Umbilical cord (tissue), 2 donors: Measurements from ENCODE around the gene DNAH6. TPM values are rescaled to one million over a fixed set of nuclear protein-coding genes. Genes with fewer than 3 reads are reported as not detected.

ENCODE experiments used
- DNase-seq: peaks from one replicate; pipeline ENCODE4 v3.0.0-alpha.2; 2015; ENCODE audit warnings: low spot score
- total RNA-seq: library from RNA; depleted of rRNA; stranded (reverse); fragments of >200 nt; gene quantifications from one replicate; pipeline ENCODE4 v1.2.3, GENCODE V29; 2014; ENCODE audit warnings: low replicate concordance; ENCODE audit not compliant: insufficient read depth

DNAH6 gene
- total RNA-seq, 1 donor from 2014 or later, result 0.96 TPM

DNA sequence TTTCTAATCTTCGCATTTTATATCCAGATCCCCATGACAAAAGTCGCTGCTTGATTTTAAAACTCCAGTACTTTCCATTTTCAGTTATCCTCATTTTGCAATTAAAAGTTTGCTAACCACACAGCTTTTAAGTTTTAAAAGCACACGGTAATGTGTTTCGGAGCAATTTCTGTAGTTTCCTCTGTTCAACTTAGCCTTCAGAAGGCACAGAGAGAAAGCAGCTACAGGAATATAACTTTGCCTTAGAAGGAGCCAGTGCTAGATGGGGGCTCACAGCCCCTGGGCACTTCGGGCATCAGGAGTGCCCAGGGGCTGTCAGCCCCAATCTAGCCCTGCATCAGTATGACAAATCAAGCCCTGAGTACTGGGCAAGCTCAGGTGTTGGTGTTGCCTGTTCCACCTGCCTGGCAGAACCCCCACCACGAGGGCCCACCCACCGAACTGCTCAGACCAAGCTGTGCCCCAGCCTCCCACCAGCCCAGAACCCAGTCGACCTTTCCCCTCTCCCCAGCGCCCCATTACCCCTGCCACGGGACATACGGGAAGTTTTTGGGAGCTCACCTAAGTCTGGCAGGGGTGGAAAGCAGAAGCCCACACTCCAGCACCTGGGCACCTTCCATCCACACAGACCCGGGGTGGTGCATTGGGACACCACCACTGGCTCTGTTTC lies 317.3 kb downstream of the DNAH6 start:
- no peak for DNase-seq

DNA sequence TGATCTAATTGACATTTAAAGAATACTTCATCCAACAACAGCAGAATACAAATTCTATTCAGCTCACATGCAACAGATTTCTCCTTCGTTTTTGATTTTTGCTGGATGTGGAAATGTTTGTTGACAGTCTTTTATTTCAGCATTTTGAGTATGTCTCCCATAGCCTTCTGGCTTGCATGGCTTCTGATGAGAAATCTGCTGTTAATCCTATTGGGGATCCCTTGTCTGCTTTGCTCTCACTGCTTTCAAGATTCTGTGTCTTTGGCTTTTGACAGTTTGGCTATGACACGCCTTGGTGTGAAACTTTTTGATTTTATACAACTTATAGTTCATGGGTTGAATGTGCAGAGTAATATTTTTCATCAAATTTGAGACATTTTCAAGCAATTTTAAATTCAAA lies 319.9 kb downstream of the DNAH6 start:
- no peak for DNase-seq

DNA sequence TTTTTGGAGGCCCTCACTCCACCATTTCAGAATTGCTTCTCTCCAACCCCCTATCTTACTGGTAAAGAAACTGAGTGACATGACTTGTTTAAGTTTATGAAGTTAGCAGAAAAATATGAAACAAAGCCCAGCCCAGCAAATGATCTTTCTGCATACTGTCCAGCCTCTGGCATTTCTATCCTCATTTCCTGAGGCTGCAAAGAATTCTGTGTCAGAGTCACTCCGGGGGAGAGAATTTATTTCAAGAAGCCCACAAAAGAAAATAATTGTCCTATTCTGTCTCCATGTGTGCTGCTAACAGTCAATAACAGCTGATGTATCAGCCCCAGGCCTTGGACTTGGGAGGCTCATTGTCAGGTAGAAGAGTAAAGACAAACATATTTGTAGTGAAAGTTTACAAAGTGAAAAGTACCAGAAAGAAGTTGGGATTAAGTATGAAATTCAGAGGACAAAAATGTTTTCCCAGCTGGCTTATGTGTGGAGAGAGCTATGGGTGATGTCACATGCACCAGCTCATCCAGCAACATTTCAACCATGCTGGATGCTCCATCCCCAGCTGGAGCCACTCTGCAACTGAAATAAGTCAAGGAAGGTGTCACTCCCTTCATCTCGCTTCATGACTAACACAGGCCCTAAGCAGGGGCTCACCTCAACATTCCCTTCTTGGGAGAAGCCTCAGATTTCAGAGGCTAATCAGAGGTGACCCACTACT lies 322.3 kb downstream of the DNAH6 start:
- DNase-seq, result no peak

DNA sequence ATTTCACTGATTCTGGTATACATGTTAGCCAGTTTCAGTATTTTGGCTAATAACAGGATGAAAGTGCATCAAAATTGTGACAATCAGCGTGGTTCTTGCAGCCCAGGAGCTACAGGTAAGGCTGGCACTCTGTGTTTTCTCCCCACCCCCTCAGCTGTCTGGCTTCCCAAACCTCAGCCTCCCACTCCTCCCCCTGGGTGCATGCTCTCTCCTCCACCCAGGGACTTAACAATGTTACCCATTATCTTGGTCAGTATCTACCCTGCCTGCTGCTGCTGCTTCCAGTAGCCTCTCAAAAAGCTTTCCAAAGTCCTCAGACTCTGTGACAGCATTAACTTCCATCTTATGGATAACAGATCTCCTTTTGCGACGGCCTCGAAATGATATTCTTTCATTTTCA lies 323.6 kb downstream of the DNAH6 start:
- no peak for DNase-seq

DNA sequence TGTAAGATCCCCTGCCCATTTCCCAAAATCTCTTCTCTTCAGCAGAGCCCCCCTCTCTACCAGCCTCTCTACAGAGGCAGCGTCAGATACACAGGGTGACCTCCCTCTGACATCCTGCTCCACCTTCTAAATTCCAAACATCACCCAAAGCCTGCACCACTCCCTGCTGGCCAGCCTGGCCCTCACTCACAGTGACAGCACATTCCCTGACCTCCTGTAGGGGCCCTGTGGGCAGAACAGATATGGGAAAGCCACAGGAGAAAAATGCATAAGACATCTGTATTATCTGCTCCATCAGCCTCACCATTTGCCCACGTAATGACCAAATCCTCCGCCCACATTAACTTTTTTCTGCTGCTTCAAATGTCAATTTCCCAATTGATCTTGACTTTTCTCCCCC lies 324.0 kb downstream of the DNAH6 start:
- no peak for DNase-seq

DNA sequence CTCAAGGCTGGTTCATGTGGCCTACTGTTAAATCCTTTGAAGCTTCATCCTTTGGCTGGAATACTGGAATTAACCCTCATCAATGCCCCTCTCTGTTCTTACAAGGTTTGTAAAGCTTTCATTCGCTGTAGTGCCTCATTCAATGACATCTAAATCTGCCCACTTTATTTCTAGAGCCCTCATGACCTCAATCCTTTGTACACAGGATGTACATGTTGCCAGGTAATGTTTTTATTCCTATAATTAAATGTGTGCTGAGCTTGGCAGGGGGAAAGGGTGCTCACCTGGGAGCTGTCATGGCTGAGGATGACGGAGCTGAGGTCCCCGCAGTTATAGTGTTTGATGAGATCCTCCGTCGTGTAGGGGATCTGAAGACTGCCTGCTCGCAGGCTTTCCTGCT lies 325.3 kb downstream of the DNAH6 start:
- DNase-seq, result no peak

DNA sequence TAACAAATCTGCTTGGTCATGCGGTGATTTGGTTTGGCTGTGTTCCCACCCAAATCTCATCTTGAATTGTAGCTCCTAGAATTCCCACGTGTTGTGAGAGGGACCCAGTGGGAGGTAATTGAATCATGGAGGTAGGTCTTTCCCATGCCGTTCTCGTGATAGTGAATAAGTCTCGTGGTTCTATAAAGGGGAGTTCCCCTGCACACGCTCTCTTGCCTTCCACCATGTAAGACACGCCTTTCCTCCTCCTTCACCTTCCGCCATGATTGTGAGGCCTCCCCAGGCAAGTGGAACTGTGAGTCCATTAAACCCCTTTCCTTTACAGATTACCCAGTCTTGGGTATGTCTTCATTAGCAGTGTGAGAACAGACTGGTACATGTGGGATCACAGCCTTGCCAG lies 327.8 kb downstream of the DNAH6 start:
- DNase-seq, result no peak

DNA sequence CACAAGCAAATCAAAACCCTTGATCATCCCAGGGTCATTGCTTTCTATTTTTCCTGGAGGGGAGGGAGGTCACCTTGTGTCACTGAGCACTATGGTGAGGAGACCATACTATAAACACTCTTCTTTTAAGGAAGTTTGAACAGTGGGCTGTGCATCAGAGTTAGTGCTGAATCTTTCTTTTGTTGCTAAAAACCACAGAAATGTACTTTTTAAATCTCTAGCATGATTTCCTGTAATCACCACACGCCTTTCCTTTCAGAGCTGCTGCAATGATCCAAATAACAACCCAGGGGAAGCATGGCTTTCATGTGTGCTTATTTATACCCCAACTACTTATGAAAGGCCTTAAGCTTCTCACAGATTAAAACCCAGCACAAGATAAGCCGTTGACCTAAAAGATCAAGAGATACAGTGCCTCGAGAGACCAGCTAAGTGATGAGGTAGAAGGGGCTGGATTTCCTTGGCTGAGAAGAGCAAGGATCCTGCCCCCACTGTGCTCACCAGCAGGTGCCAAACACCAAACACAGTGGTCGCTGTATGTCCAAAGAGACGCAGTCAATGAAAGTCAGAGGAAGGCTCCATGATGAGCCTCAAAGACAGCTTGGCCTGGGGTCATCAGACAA lies 329.9 kb downstream of the DNAH6 start:
- no peak for DNase-seq

DNA sequence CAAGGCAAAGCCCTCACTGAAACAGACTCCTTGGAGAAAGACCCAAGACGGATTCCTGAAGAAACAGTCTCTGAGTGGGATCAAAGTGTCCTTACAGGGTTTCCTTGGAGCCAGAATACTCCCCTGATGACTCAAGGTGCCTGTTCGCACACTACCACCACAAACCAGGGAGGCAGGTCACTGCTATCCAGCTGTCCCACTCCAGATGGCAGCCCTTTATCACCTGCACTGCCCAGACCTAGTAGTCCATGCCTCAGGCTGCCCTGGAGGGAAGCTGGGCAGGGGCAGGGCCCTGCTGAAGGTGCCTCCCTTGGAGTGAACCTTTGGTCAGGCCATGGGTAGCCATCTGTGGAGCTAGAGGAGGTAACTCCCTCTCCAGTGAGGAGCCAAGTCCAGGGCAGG lies 330.4 kb downstream of the DNAH6 start:
- DNase-seq, result no peak

DNA sequence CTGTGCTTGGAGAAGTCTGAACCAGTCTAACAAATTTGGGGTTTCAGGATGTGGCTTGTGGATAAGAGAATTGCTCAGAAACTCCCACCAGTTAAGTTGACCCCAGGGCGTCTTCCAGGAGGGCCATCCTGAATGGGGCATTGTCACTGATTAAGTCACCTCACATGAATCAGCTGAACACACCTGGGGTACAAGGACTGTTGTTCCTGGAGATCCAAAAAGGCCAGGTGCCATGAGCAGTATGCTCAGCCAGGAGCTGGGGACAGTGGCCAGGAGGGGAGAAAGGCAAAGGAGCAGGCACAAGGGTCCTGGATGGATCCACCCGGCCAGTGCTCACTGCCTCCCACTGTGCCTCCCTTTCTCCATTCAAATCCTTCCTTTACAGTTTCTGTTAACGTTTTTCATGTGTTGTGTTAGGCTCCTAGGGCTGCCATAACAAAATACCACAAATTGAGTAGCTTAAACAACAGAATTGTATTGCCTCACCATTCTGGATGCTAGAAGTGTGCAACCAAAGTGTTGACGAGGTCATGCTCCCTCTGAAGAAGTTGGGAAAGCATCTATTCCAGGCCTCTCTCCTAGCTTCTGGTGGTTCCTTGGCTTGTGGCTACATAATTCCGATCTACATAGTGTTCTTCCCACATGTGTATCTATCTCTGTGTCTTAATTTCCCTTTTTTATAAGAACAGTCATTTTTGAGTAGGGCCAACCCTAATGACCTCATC lies 331.2 kb downstream of the DNAH6 start:
- DNase-seq, result no peak

DNA sequence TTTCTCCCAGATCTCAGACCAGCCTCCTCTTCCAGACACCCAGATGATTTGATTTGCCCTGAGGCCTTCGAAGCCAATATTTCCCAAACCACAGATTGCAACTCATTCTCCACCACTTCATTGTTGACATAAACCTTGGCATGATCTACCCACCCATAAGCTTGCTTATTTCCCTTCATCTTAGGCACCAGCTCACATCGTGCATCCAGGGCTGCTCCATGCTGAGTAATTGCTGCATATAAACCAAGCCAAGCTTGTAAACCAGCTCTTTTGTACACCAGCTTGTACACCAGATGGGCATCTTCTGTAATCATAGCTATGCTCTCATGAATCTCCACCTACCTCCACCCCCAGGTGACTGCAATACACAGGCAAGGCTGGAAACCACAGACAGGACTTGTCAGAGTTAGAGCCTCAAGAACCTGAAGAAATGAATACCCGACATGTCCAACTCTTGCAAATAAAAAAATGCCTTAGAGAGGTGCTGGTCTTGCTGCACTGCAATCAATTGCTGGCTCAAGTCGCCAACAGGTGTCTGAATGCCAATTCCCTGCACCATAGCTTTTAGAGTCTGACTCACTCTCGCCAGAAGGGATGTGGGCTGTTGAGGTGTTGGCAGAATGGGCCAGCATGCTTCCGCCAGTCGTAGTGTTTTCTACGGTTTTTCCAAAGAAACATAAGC lies 333.1 kb downstream of the DNAH6 start:
- no peak for DNase-seq

DNA sequence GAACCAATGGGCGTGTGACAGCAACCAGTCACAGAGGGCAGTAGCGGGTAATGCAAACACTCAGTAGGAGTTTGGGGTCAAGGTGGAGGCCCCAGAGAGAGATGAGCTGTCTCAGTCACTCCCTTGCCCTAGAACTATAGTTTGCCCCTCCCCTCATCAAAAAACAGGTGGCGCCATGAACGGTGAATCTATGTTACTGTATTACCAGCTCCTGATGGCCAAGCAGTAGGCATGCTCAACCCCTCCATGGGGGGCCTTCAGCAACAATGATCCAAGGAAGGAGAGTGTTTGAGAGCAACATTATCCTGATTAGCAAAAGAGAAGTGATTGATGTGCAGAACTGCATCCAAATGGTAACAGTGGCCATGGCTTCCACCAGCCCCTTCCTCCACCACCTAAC lies 334.2 kb downstream of the DNAH6 start:
- DNase-seq, result no peak

DNA sequence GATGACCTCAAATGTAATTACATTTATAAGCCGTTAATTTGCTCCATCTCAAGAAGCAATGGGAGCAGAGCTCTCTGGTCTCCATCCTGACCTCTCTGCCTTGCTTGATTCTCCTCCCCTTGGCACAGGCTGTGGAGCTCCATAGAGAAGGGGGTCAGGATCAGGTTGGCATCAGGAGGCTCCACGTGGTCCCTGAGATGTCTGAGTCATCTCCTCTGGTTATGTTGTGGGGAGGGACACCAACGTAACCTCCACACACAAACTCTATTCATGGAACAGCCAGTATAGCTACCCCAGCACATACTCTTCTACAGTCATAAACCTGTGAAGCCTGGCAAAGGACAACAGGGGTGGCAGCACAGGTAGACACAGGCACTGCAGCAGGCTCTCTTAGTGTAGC lies 335.6 kb downstream of the DNAH6 start:
- DNase-seq, result no peak

DNA sequence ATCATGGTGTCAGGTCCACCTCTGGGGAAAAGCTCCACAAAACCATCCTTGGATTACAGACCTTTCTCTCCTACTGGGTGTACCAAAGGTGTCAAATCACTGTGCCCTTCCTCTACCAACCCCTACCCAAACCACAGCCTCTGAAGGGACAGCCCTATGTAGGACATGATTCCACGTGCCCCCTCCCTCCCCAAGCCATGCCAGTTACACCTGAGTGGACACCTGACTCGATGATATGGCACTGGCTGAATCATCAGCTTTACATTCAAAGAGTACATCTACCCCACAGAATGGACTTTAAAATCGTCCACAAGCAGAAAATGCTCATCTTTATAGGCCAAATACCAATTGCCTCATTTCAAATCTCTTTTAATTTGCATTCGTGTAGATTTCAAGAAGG lies 338.6 kb downstream of the DNAH6 start:
- DNase-seq, result no peak

DNA sequence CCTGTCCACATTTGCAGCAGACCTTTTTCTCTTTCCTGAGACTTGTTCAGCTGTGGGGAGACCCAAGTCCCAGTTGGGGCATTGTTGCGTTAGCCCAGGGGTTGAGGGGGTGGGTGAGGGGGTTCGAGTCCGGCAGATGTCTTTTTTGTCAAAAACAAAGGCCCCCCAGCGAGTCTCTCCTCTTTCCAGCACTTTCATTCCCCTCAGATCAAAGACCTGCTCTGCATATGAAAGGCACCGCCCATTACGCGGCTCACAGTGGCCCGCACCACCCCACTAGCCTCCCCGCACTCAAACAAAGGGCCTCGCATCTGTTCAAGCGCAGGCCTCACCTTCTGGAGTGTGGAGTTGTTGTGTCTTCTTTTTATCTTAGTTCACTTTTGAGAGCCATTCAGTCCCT lies 339.4 kb downstream of the DNAH6 start:
- DNase-seq, result no peak

DNA sequence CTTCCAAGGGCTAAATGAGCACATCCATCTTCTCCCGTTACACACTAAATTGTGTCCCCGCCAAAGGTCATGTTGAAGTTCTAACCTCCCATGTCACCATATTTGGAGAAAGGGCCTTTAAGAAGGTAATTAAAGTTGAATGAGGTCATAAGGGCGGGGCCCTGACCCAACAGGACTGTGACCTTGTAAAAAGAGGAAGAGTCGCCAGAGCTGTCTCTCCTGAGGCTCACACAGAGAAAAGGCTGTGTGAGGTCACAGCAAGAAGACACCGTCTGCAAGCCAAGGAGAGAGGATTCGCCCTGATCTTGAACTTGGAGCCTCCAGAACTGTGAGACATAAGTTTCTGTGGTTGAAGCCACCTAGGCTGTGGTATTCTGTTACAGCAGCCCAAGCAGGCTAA lies 340.5 kb downstream of the DNAH6 start:
- no peak for DNase-seq

DNA sequence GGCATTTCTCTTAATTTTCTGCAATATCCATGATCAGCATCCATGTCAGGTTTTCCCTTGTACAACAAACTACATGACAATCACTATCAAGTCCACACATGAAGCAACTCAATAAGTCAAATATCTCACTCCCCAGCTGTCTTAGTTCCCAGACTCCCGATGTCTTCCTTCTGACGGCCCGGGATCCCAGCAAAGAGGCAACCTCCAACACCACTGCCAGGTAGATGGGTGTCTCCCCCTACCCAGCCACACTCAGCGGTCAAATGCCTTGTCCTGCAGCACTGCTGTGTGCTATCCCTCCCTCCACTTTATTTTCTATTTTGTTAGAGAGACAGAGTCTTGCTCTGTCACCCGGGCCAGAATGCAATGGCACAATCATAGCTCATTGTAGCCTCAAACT lies 341.3 kb downstream of the DNAH6 start:
- DNase-seq, result no peak

DNA sequence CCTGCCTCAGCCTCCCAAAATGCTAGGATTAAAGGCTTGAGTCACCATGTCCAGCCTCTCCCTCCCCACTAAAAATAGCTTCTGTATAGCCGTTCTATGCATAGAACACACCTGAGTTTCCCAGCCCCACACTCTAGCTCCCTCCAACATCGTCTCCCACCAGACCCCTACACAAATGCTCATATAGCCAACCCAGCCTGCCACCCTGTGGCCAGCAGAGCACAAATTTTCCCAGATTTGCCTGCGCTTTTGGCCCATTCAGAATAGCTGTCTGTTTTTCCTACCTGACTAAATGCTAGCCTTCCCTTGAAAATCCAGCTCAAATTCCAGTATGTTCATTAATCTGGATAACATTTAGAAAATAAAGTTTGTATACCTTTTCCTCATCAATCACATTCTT lies 341.8 kb downstream of the DNAH6 start:
- DNase-seq, result no peak

DNA sequence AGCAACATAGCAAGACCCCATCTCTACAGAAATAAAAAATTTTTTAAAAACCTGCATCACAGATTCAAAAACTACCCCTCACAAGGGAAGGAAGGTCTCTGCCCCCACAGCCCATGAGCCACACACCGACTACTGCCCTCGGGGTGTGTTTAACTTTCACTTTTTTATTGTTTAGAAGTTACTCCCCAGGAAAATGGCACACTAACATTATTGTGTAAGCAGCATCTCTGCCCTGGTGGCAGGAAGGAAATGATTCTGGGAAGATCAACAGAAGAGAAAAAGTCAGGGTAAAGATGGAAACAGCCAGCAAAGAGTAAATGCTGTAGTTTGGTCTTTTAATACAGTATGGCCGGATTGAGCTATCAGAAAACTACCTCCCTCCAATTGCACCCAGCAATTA lies 342.6 kb downstream of the DNAH6 start:
- no peak for DNase-seq

DNA sequence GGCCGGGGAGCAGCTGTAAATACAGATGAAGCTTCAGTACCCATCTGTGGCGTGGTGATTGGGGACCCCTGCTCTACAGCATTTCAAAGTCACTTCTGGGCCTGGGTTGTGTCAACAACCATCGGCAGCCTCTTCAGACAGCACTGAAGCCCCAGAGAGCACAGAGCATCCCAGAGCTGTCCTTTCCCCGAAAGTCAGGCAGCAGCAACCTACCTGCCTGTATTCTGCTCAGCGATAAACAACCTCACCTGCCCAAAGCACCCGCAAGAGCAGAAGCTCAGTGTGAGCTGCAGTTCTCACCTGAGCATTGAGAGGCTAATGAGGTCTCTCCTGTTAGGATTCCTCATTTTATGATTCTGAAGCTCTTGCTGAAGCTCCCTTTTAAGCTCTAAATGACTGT lies 345.2 kb downstream of the DNAH6 start:
- no peak for DNase-seq

DNA sequence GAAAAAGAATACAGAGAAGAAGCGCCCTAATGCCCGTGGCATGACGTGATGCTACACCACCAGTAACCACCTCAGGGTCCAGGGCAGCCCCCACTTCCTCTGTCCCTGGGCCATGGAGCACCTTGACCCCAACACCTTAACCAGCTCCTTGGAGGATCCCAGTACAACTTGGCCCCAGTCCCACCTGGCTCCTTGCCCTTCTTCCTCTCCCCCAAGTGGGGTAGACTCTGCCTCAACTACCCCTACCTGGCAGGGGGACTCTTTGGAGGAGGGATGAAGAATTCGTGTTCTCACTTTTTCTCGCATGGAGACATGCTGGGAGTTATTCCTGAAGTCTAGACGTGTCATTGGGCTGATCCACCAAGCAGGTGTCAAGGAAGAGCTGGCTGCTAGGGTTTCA lies 345.7 kb downstream of the DNAH6 start:
- no peak for DNase-seq

DNA sequence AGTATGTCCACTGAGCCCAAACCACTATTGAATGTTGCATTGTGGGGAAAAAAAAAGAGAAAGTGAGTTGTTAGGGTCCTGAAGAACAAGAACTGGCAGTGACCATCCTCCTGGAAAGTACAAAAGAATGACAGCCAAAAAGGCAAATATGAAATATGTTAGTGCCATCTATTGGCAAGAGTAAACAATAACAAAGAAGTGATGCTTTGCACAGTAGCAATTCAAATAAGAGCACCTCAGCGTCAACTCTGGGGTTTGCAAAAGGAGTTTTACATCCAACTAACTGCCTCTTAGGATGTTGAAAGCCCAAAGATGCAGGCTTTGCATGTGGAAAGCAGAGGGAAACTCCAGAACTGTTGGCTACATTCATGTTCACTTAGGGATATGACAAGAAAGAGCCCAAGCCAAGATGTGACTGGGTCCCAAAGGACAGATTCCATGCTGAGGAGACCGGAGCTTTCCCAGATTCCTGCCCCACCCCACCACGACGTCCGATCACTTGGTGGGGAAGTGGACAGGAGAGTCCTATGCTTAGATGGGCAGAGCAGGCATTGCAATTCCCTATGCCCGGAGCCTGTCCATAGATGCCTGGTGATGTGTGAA lies 349.0 kb downstream of the DNAH6 start:
- DNase-seq, result peak; percentile 33
